A549 (cell line): ENCODE results near the gene INPP5A.

Experiments used
- CTCF ChIP-seq: fragments of >200 bp; sonication (Bioruptor Twin); formaldehyde crosslinking; IDR thresholded peaks from 3 replicates; pipeline ENCODE4 v1.5.1; 2016
- EHMT2 ChIP-seq: fragments of 200-600 bp; sonication (generic); IDR thresholded peaks from 2 replicates; pipeline ENCODE4 v1.6.1; 2016; ENCODE audit warnings: antibody characterized with exemption, low read depth, mild to moderate bottlenecking, moderate library complexity
- HOXB5 ChIP-seq: fragments of 250-450 bp; sonication (Bioruptor Pico); IDR thresholded peaks from 2 replicates; pipeline ENCODE4 v1.5.0; 2020; ENCODE audit warnings: mild to moderate bottlenecking, moderate library complexity
- JUN ChIP-seq, 2 experiments: fragments of >200 bp; sonication (Bioruptor Twin); formaldehyde crosslinking; IDR thresholded peaks; 2 replicates in 1 of 2; 3 replicates in 1 of 2; pipeline ENCODE4 v1.6.1; 2016 to 2017
- KDM1A ChIP-seq: fragments of 200-600 bp; sonication (generic); IDR thresholded peaks from 2 replicates; pipeline ENCODE4 v1.6.1; 2016; ENCODE audit warnings: low read depth, mild to moderate bottlenecking
- MAZ ChIP-seq: fragments of 150-350 bp; IDR thresholded peaks from 2 replicates; pipeline ENCODE4 v1.6.1; 2014; ENCODE audit warnings: antibody characterized with exemption, low read depth, low read length, borderline replicate concordance
- NFE2L2 ChIP-seq: fragments of 150-350 bp; conservative IDR thresholded peaks from 2 replicates; pipeline ENCODE4 v1.6.1; 2014; ENCODE audit warnings: low read length
- POLR2A ChIP-seq: IDR thresholded peaks from 2 replicates; pipeline ENCODE4 v1.6.1; 2012; ENCODE audit warnings: mild to moderate bottlenecking, low read length
- RAD21 ChIP-seq, 2 experiments: fragments of >200 bp in 1 of 2; sonication (Bioruptor Twin) in 1 of 2; formaldehyde crosslinking in 1 of 2; IDR thresholded peaks in 1 of 2; conservative IDR thresholded peaks in 1 of 2; 2 replicates in 1 of 2; 3 replicates in 1 of 2; pipeline ENCODE4 v1.6.1; 2012 to 2018; ENCODE audit warnings: inconsistent platforms in 1 of 2
- REST ChIP-seq: fragments of 200-600 bp; sonication (generic); IDR thresholded peaks from 2 replicates; pipeline ENCODE4 v1.6.1; 2016; ENCODE audit warnings: antibody characterized with exemption, mild to moderate bottlenecking, moderate library complexity
- RFX5 ChIP-seq: fragments of 450-650 bp; IDR thresholded peaks from 2 replicates; pipeline ENCODE4 v1.7.1; 2014; ENCODE audit warnings: antibody characterized with exemption, mild to moderate bottlenecking, moderate library complexity
- RNF2 ChIP-seq: fragments of 200-600 bp; sonication (generic); IDR thresholded peaks from 2 replicates; pipeline ENCODE4 v1.6.1; 2016; ENCODE audit warnings: low read depth, mild to moderate bottlenecking, antibody characterized with exemption, moderate library complexity, borderline replicate concordance
- SMC3 ChIP-seq: fragments of >200 bp; sonication (Bioruptor Twin); formaldehyde crosslinking; IDR thresholded peaks from 3 replicates; pipeline ENCODE4 v1.6.1; 2018; ENCODE audit warnings: inconsistent platforms

- TF ChIP-seq CTCF (no peak), NFE2L2 (no peak), RNF2 (no peak), HOXB5 (CRISPR knock-in tag) (no peak), EHMT2 (no peak), MAZ (no peak), RAD21 (conservative IDR thresholded peaks at IDR 0.05 in 1 of 2, IDR thresholded peaks at IDR 0.05 in 1 of 2) (no peak), JUN (IDR thresholded peaks at IDR 0.05) (no peak), RFX5 (no peak), KDM1A (no peak), SMC3 (no peak), POLR2A (no peak), REST (no peak)
Measured at GRCh38 chr10:132678436-132679216, 141.0 kb downstream of the INPP5A start.
